HuH-7 (cell line): Measurements from ENCODE around the gene SLC12A4.
"Not testable (repeated sequence)": the region's sequence is repeated elsewhere in the genome, so short reads cannot be mapped to it uniquely, and the experiment has no call there.

Experiments
- DNase-seq: peaks from one replicate; pipeline ENCODE4 v3.0.0; 2011; ENCODE audit warnings: low spot score

The SLC12A4 gene

DNA sequence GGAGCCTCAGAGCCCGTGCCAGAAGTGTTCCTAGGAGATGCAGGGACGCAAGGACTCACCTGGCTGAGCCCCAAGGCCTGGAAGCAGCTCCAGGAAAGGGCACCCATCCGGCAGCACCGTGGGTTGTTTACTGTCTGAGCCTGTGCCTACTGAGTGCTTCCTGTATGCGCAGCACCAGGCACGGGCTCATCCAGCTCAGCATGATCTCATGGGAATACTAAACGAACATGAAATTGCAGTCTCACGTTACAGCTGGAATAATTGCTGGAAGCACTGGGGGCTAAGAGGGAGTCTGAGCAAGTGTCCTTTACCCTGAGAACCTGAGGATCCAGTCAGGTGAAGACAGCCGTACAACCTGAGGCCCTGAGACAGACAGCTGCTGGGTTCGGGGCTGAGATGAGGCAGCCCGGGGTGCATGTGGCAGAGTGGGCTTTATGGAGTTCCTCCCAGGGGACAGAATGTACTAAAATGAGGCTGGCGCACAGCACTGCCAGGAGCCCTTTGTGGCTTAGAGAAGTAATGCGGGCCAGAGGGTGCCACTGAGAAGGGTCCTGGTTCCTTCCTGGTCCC, 42.2 kb downstream of the SLC12A4 start:
- DNase-seq, result no peak

DNA sequence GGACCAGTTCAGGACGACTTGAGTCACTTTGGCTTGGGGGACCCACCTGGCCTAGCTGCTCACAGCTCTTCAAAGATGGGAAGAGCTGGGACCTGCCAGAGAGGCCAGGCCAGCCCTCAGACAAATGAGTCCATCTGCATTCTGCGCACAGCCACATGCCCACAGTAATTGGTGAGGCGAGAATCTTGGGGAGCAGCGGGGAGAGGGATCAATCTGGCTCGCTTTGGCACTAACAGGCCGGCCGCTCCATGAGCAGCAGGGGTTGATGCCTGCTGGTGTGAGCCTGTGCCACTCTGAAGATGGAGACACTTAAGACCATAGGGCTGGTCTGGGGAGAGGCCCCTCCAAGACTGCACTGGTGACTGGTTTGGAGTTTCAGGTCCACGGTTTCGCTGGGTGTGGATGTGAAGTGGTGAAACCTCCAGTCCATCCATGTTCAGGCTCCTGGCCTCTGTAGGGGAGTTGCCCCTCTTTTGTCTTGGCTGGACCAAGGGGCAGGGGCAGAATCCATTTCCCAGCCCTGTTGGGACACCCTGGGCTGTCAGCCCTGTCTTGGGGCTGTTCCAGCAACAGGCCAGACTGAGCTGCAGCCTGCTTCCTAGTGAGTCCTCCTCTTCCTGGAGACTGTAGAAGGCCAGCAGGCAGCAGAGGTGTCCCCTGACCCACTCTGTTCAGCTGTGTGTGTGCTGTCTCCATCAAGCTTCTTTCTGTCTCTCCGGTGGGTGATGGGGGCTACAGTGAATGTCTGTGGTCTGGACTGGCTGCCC, 44.1 kb downstream of the SLC12A4 start:
- no peak for DNase-seq

DNA sequence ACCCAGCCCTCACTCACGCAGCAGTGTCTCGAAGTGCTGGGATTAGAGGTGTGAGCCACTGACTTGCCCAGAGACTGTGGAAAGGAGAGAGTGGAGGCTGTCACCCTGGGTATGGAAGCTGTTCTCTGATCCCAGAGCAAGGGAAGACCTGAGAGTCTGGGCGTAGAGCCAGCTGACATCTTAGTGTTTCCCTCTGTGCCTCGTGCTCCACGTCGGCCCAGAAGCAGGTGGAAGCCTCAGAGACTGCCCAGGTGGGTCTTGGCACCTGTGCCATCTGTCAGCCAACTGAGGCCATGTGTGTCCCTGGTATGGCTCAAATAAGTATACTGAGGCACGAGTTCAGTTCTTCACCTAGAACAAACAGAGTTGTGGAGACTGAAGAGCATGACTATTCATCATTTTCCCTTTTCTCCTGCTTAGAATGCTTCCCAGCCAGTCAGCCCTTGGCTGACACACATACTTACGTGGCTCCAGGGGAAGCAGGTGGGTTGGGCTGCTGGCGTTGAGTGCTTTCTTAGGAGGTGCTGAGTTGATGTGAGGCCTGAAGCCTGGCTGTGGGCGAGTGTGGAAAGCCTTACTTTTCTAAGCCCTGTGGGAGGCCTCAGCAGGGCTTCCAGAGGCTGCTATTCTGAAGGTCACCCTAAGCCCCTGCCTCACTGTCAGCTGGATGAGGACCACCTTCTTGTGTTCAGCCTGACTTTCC, 44.9 kb downstream of the SLC12A4 start:
- no peak for DNase-seq

DNA sequence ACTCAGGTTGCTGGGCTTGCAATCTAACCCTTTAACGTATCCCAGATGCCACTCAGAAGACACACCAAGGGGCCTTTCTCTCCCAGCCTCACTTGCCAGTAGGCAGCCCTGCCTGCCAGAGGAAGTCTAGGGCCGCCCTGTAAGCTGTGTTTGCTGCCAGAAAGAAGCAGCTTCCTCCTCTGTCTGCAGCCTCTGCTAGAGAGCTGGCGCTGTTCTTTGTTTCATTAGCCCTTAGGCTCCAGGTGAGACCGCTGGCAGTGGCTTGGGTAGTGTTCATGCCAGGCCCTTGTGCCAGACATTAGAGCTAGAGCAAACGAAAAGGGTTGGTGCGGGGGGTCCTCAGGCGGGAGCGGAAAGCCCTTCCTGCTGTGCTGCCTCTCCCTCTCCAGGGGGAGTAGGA, 45.7 kb downstream of the SLC12A4 start:
- DNase-seq, result no peak

DNA sequence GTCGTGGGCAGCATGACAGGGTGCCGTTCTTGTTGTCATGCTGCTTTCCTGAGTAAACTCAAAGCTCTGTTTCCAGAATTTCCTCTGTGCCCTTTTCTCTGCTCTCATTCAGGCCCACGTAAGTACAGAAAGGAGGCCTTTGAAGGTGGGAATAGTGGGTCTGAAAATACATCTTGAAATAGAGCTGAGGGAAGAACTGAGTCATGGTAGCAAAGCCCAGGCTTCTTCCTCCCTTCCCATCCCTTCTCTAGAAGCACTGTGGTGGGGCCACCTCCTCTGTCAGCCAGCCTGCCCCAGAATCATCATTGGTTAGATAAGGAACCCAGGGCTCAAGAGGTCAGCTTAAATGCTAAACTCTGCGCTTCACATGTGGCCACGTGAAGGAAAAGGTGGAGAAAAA, 46.2 kb downstream of the SLC12A4 start:
- DNase-seq, result no peak

DNA sequence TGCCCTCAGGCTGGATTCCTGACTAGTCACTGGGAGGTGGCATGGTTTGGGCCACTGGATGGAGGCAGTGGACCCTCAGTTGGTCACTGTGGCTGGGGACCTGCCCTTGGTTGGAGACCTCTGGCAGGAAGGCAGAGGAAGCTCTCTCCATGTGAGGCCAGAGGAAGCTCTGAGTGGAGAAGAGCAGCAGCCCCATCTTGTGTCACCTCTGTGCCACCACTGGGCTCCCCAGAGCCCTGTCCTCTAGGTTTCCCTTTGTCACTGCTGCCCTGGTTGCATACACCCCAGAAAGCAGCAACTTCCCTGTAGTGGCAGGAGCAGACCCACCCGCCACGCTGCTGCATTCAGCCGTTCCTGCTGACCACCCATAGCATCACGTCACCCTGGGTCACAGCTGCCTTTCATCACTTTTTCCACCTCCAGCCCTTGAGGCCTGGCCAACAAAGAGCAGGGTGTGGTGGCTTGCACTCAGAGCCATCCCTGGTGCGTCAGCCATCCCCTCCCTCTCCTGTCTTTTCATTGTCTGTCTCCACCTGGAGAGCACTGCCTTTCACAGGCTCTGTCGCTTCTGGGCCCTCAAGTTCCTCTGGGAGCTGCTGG, 48.7 kb downstream of the SLC12A4 start:
- no peak for DNase-seq

DNA sequence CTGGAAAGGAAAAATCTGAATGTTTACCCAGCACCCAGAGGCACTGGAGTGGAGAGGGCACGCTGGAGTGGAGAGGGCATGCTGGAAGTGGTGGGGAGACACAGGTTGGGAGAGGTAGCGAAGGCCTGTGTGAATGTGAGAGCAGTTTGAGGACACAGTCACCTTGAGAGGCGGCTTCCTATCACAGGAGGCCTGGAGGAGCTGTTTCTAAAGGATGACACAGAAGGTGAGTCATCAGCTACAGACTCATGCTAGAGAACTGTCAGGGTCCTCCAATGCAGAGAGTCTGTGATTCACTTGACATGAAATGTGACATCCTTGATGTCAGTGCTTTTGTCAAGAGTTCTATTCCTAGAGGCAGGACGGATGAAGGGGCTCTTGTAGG, 50.6 kb downstream of the SLC12A4 start:
- no peak for DNase-seq

DNA sequence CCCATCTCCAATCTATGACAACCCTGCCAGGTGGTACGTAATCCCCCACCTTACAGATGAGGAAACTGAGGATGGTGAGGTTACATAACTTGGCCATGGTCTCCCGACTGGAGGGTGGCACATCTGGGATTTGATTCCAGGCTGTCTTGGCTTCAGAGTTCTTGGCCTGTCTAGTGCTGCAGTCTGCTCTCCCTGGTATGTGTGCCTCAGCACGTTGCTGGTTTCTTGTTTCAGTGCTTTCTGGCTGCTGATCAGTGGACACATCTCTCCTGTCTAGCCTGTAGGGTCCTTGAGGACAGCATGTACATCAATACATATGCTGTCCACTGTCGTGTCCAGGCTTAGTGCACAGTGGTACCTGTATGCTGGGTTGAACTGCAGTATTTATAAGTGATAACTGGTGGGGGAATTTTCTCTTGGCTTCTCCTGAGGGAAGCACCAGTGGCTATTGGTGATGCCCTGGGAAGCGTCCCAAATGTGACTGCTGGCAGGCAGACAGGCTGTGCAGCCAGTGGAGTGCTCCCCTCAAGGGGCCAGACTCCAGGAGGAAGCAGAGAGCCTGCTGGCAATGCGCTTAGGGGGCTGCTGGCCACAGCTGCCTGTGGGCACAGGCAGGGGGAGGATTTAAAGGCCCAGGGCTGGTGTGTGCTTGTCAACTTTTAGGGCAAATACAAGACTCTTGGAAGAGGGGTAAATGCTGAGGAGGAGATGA, 51.1 kb downstream of the SLC12A4 start:
- no peak for DNase-seq

DNA sequence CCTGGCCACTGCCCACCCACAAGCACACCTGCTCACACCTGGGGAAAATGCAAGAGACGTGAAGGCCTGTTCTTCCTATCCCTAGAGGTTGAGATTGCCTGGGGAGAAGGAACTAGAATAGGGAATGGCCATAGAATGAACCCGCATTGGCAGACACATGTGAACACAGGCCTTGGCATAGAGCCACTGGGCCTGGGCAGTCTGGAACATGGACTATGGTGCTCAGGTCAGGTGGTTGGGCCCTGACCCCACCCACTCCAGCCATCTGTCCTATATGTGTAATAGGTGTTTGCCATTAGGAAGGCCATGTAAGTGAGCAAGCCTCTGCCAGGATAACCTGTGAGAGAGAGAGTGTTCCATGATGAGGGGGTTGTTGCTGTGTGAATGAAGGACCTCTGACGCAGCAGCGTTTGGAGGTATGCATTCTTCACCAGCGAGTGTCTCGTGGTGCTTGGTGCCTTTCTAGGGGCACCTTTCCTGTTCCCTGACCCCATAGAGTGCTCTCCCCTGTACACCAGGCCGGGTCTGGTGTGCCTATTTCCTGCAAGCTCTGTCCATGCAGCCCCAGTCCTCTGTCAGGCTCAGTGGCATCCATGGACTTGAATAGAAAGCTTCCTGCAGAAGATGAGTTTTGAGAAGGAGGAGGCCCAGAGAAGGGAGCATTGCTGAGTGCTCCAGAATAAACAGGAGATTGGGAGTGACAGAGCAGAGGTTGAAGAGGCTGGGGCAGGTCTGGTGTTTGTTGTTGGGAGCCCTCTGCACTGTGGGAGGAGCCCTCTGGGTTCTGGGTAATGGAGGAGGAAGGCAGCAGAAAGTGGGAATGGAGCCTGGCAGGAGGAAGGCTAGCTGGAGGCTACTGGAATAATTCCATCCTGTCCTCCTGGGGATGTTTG, 52.4 kb downstream of the SLC12A4 start:
- no peak for DNase-seq

DNA sequence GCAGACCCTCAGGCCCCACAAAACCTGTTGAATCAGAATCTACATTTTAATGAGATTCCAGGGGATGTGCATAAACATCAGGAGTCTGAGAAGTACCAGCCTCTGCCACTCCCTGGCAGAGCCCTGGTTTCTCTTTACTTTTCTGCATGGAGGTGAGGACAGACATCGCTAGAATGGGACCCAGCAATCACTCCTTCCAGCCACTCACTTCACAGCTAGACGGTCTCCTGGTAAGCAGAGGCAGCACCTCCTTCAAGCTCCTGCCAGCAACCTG, 53.0 kb downstream of the SLC12A4 start:
- not testable (repeated sequence) for DNase-seq

DNA sequence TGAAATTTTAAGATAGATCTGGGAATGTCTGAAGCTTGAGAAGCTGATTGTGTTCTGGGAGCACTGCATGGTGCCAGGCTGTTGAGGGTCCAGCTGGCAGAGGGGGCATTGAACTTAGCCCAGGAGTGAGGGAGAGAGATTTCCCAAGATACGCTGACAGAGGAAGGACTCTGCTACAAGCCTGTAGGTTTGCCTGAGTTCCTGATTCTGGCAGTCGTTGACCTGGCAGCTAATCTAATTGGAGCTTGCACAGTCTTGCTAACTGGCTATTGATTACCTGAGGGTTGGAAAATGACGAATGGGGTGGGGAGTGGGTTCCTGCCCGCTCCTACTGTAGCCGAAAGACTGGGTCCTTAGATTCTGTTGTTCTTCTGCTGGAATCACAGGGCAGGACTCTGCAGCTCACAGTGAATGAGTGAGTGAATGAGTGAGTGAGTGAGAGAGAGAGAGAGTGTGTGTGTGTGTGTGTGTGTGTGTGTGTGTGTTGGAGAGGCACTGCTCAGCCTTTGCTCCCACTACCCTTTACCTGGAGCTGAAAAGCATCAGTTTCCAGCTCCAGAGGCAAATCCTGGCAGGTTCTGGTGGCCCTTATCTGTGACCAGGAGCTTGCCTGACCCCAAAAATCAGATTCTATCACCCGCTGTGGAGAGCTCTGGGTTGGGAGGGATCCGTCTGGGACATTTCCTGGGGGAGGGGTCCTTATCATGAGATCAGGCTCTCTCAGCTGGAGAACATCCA, 53.5 kb downstream of the SLC12A4 start:
- DNase-seq, result no peak

DNA sequence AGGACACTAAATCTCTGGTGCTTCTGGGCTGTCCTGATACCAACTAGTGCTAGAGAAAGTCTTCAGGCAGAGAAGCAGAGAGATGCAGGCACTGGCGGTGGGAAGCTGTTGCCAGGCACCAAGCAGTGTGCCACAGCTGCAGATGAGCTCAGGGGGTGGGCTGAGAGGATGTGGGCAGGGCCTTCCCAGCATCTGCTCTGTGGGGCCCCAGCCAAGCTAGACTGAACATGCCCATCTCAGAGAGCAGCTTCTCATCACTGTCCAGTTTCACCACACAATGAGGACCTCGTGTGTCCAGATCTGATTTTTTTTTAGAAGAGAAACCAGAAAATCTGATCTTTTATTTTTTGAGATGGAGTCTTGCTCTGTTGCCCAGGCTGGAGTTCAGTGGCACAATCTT, 58.3 kb downstream of the SLC12A4 start:
- no peak for DNase-seq

DNA sequence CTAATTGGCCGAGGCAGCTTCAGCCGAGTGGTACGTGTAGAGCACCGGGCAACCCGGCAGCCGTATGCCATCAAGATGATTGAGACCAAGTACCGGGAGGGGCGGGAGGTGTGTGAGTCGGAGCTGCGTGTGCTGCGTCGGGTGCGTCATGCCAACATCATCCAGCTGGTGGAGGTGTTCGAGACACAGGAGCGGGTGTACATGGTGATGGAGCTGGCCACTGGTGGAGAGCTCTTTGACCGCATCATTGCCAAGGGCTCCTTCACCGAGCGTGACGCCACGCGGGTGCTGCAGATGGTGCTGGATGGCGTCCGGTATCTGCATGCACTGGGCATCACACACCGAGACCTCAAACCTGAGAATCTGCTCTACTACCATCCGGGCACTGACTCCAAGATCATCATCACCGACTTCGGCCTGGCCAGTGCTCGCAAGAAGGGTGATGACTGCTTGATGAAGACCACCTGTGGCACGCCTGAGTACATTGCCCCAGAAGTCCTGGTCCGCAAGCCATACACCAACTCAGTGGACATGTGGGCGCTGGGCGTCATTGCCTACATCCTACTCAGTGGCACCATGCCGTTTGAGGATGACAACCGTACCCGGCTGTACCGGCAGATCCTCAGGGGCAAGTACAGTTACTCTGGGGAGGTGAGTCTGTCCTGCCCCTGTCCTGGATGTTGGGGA, 59.2 kb downstream of the SLC12A4 start:
- no peak for DNase-seq

DNA sequence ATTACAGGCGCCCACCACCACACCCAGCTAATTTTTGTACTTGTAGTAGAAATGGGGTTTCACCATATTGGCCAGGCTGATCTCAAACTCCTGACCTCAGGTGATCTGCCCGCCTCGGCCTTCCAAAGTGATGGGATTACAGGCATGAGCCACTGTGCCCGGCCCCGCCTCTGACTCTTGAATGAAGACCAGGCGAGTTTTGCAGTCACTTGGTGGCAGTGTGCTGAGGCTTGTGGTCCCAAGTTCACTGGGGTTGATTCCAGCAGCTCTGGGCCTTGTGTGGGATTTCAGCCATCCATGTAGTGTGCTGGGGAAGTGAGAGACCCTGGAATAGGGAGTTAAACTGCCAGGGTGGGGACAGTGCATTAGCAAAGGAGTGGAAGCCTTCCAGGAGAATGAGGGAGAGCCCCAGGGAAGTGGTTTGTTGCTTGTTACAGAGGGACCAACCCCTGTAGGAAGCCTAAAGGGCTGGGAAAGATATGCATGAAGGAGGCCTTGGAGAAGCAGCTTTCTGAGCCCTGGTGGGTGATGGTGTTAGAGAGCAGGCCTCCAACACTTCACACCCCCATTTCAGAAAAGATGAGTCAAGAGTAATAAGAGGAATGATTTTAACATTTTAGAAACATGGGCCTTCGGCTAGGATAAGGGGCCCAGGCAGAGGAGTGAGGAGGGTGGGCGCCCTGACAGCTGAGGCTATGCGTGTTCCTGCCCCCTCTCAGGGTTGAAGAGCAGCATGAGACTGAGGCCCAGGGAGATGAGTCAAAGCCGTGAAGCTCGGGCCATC, 60.8 kb downstream of the SLC12A4 start:
- no peak for DNase-seq

DNA sequence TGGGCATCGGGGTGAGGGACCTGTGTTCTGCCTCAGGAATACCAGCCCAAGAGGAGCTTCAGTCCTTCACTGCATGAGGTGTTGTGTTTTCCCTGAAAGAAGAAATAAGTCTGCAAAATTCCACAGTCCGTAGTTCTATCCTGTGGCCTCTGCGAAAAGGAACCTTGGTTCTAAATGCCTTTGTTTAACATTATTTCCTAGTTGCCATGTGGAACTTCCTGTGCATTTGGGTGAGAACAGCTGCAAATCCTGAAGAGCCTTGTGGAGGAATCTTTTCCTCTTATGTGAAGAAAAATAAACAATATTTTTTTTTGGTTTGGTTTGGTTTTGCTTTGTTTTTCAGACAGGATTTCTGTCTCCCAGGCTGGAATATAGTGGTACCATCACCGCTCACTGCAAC, 65.6 kb downstream of the SLC12A4 start:
- no peak for DNase-seq

DNA sequence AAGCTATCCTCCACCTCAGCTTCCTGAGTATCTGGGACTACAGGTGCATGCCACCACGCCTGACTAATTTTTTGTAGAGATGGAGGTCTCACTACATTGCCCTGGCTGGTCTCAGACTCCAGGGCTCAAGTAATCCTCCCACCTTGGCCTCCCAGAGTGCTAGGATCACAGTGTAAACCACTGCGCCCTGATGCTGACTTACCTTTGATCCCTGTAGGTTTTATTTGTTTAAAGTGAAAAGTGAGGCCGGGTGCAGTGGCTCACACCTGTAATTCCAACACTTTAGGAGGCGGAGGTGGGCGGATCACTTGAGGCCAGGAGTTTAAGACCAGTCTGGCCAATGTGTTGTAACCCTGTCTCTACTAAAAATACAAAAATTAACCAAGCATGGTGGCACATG, 66.7 kb downstream of the SLC12A4 start:
- DNase-seq, result no peak

DNA sequence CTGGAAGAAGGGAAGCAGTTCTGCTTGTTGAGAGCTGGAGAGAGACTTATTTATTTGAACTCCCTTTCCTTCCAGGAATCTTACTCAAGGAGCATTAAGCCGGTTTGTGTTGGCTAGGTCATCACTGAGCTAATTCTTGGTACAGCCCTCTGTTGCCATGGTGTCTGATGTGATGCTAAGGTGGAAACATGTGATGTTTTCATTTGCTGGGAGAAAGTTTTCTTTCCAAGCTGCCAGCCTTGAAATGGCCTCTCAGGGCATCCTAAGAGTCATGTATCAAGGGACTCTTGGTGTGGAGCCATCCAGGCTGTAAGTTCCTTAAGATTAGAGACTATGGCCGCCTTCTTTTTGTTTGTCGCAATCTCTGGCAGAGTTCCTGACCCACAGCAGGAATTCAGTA, 71.2 kb downstream of the SLC12A4 start:
- DNase-seq, result no peak

DNA sequence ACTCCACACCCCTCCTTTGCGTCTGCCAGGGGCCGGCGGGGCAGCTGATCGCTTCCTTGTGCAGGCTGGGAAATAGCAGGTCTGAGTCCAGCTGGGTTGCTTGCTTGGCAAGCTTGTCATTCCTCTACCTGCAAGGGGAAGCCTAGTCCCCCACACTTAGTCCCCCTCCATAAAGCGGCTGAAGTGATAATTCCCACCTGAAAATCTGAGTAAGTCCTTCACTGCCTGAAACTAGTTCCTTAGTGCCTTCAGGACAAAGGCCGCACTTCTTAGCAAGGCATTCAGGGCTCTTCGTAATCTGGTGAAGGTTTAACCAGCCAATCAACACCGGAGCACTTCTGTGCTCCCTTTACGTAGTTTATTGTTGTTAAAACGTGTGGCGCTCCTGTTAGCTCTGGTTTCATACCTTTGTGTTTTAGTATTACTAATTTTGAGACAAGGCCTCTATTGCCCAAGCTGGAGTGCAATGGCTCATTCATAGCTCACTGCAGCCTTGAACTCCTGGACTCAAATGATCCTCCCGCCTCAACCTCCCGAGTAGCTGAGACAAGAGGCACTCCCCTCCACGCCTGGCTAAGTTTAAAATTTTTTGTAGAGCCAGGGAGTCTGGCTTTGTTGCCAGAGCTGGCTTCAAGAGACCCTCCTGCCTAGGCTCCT, 74.6 kb downstream of the SLC12A4 start:
- no peak for DNase-seq
